Natural killer cell (primary cell): ENCODE measurements around the gene STAT4. TPM values are rescaled to one million over a fixed set of nuclear protein-coding genes. Genes with fewer than 3 reads are reported as not detected.
A peak's percentile ranks its signal among the peaks of the same experiment; 100 is the strongest.

Experiments used
- ATAC-seq, 3 donors: fragments of 150-1000 bp in 2 of 3; fragments of 200-7000 bp in 1 of 3; cut with Tn5 transposase; 1 replicate in 1 of 3; 2 replicates in 2 of 3; pipeline ENCODE4 v1.10.0; 2021; ENCODE audit warnings: mild to moderate bottlenecking in 2 of 3, moderate library complexity in 2 of 3
- DNase-seq, 2 donors: peaks; one replicate each; pipeline versions ENCODE4 v3.0.0 to v3.0.0-alpha.2; 2013 to 2021; ENCODE audit warnings: mixed read lengths in 1 of 2
- H3K27ac ChIP-seq: one replicate; pipeline ENCODE4 v1.5.1; 2013; ENCODE audit warnings: mild to moderate bottlenecking, low read length
- H3K27me3 ChIP-seq: one replicate; pipeline ENCODE4 v1.6.1; 2013; ENCODE audit warnings: low read length; ENCODE audit not compliant: control insufficient read depth, insufficient read depth
- H3K36me3 ChIP-seq: one replicate; pipeline ENCODE4 v1.6.1; 2013; ENCODE audit warnings: low read length; ENCODE audit not compliant: control insufficient read depth, insufficient read depth
- H3K4me1 ChIP-seq: one replicate; pipeline ENCODE4 v1.6.1; 2013; ENCODE audit warnings: low read length; ENCODE audit not compliant: control insufficient read depth, insufficient read depth
- H3K4me3 ChIP-seq: one replicate; pipeline ENCODE4 v1.5.1; 2013; ENCODE audit warnings: low read length
- H3K9me3 ChIP-seq: one replicate; pipeline ENCODE4 v1.6.1; 2013; ENCODE audit warnings: low read length; ENCODE audit not compliant: control insufficient read depth, insufficient read depth
- H3K27ac Mint-ChIP-seq, 2 donors: one replicate each; pipeline ENCODE4 v1.8.0; 2022; ENCODE audit warnings: mild to moderate bottlenecking in 2 of 2, mixed read lengths in 2 of 2, moderate library complexity in 1 of 2
- H3K27me3 Mint-ChIP-seq, 2 donors: one replicate each; pipeline ENCODE4 v1.8.0; 2022; ENCODE audit warnings: low read depth in 2 of 2, mixed read lengths in 2 of 2
- H3K36me3 Mint-ChIP-seq: one replicate; pipeline ENCODE4 v1.8.0; 2022; ENCODE audit warnings: mixed read lengths
- H3K4me1 Mint-ChIP-seq, 2 donors: one replicate each; pipeline ENCODE4 v1.8.0; 2022; ENCODE audit warnings: mixed read lengths in 2 of 2
- H3K4me3 Mint-ChIP-seq: one replicate; pipeline ENCODE4 v1.8.0; 2022; ENCODE audit warnings: mild to moderate bottlenecking, moderate library complexity, mixed read lengths
- H3K9me3 Mint-ChIP-seq, 2 donors: one replicate each; pipeline ENCODE4 v1.8.0; 2022; ENCODE audit warnings: mixed read lengths in 2 of 2
- CTCF ChIP-seq: fragments of 200-600 bp; IDR thresholded peaks from one replicate; pipeline ENCODE4 v1.8.0; 2022; ENCODE audit warnings: antibody characterized with exemption
- WGBS: methylation state at CpG from one replicate; pipeline ENCODE4 v1.1.7; 2013; ENCODE audit warnings: missing lambda C conversion rate; ENCODE audit not compliant: insufficient coverage; 5-methylcytosine and 5-hydroxymethylcytosine counted together
- intact Hi-C: fragments of 100-400 bp; cut with micrococcal nuclease; formaldehyde crosslinking; loops from one replicate; pipeline ENCODE4 v1.14.2; 2022
- total RNA-seq, 4 donors: library from RNA; stranded (reverse); fragments of 120-200 nt in 1 of 4; gene quantifications; one replicate each; pipeline versions ENCODE4 v1.2.3 to v1.2.4, GENCODE V29; 2013 to 2022

Gene STAT4
- total RNA-seq, 3 donors from 2014 or later (not counting 1 experiment from before 2014, with no cell fraction given), result 264 to 339 (median 304) TPM

- Mint-ChIP-seq H3K4me1 (peaks cover 47 to 57% of the 10 kb centered on the region in 2 donors), H3K4me3 (peak overlapping the region; percentile 65), H3K27ac (peak overlapping the region; percentile 87 to 90), H3K9me3 (no peaks in the 10 kb centered on the region), H3K27me3 (no peaks in the 10 kb centered on the region), H3K36me3 (peaks cover 14% of the 10 kb centered on the region)
- ATAC-seq, result peak; percentile 43 to 52 (median 47)
- Histone ChIP-seq H3K9me3 (no peaks in the 10 kb centered on the region), H3K4me3 (no peak overlapping the region), H3K27ac (peak overlapping the region; percentile 64), H3K36me3 (peaks cover 42% of the 10 kb centered on the region), H3K27me3 (no peaks in the 10 kb centered on the region), H3K4me1 (peaks cover 12% of the 10 kb centered on the region)
- TF ChIP-seq CTCF, result no peak
- intact Hi-C loops, result no loop called here
- peak in 1 of 2 donors; percentile 44 for DNase-seq
- WGBS, result 56% methylated on average over 5 of the region's 10 CpGs
Observed at GRCh38 chr2:191029280-191029950, 121.4 kb downstream of the STAT4 start.

- Mint-ChIP-seq H3K27me3 (no peaks in the 10 kb centered on the region), H3K4me1 (peaks cover 47 to 55% of the 10 kb centered on the region in 2 donors), H3K36me3 (peaks cover 10% of the 10 kb centered on the region), H3K4me3 (no peak overlapping the region), H3K9me3 (no peaks in the 10 kb centered on the region), H3K27ac (peak overlapping the region; percentile 87 to 90)
- no peak for DNase-seq
- H3K27ac ChIP-seq, result no peak overlapping the region
- no peaks in the 10 kb centered on the region for H3K27me3 ChIP-seq
- WGBS, result 46% methylated on average over 2 of the region's 2 CpGs
- intact Hi-C loops, result no loop called here
- H3K36me3 ChIP-seq, result peaks cover 16% of the 10 kb centered on the region
- no peak for ATAC-seq
- H3K9me3 ChIP-seq, result no peaks in the 10 kb centered on the region
- peaks cover 29% of the 10 kb centered on the region for H3K4me1 ChIP-seq
- no peak for TF ChIP-seq CTCF
- no peak overlapping the region for H3K4me3 ChIP-seq
Observed at GRCh38 chr2:191026377-191026776, 124.4 kb downstream of the STAT4 start.

GRCh38 chr2:191025135-191025534 lies 125.7 kb downstream of the STAT4 start:
- no peak for ATAC-seq
- intact Hi-C loops, result no loop called here
- Mint-ChIP-seq H3K27ac (peak overlapping the region; percentile 87 to 90), H3K9me3 (no peaks in the 10 kb centered on the region), H3K4me1 (peaks cover 38 to 43% of the 10 kb centered on the region in 2 donors), H3K4me3 (peak overlapping the region; percentile 36), H3K36me3 (no peaks in the 10 kb centered on the region), H3K27me3 (no peaks in the 10 kb centered on the region)
- Histone ChIP-seq H3K4me3 (no peak overlapping the region), H3K9me3 (no peaks in the 10 kb centered on the region), H3K36me3 (peaks cover 5% of the 10 kb centered on the region), H3K4me1 (peaks cover 35% of the 10 kb centered on the region), H3K27me3 (no peaks in the 10 kb centered on the region), H3K27ac (no peak overlapping the region)
- DNase-seq, result no peak
- 50% methylated on average over 1 of the region's 1 CpG for WGBS
- TF ChIP-seq CTCF, result no peak
